Central memory CD4-positive, alpha-beta T cell (primary cell): ENCODE measurements around the gene S100A8.

ENCODE experiments used
- DNase-seq: peaks from one replicate; pipeline ENCODE4 v3.0.0; 2022

Gene S100A8

DNA sequence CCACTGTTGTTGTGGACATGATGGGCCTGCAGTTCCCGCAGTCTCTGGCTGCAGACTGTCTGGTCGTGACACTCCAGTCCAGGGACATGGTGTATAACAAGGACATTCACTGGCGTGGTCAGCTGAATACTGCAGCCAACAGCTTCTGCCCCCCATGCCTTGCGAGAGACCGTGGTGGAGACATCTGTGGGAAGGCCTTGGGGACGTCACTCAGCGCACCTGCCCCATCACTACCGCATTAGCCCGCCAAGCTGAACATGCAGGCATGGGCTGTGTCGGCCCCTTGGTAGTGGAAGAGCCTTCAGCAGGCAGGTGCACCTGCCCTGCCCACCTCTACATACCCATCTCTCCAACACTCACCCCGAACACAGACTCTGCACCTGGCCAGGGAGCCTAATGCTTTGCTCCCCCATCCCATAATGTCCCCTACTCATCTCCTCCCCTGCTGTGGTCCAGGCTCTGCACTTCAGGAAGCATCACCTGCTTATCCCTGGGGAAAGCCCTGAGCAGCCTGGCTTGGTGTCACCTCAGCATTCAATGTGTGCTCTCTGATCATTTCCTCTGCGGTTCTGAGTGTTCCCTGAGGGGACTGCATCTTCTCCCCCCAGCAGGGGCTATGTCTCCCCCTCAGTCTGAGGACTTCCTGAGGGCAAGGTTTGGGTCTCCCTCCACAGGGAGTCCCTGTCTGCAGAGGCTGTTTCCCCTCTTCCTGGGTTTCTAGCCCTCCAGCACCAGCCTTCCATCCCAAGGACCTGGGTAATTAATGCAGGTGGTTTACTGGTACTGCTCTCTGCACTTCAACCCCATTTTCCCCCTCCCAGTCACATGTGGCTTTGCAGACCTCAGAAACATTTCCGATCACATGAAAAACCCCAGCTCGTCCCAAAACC is 45.4 kb downstream of the S100A8 start:
- DNase-seq = no peak

DNA sequence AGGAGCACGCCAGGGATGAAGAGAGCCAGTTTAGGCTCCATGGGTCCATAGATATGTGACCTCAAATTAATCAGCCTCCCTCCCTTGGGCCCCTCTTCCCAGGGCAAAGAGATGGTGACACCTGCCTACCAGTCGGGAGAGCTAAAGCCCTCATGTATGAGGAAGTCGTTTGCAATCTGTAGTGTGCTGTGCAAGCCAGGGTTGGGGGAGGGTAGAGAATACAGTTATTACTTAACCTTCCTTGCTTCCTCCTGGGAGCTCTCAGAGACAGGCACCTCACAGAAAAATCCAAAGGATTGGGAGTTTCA is 46.2 kb downstream of the S100A8 start:
- no peak for DNase-seq

DNA sequence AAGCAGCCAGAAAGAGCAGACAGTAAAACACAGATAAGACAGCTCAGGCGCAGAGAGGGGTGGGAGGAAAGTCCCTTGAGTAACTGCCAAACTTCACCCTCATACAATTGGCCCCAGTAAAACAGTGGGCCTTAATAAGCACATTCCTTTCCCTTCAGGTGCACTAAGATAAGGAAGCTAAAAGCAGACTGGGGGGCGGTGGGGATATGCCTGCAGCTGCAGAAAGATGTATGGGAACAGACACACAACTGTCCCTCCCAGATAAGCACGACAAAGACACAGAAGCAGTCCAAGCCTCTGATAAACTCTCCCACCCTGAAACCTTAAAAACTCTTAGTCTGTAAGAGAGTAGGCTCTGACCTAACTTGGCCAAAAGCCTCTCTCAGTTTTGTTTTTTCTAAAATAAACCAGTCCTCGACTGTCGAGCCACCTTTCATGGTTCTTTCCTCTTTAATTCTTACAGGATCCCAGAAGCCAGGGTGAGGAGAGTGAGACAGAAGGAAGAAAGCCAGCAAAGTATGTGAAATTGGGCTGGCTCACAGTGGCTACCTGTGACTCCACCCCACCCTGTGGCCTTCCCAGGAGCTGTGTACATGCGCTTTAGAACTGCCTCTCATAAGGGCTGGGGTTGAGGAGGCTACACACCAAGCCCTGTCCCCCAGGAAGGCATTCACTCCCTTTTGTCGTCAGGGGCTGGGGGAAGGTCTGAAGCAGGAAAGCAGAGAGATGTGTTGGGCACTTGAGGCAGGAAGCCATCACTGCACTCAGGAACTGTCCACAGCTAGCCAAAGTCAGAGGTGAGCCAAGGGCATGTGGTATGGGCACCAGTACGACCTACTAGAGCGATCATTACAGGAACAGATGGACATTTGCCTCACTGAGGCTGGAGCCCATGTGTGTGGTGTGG is 46.8 kb downstream of the S100A8 start:
- DNase-seq = no peak

DNA sequence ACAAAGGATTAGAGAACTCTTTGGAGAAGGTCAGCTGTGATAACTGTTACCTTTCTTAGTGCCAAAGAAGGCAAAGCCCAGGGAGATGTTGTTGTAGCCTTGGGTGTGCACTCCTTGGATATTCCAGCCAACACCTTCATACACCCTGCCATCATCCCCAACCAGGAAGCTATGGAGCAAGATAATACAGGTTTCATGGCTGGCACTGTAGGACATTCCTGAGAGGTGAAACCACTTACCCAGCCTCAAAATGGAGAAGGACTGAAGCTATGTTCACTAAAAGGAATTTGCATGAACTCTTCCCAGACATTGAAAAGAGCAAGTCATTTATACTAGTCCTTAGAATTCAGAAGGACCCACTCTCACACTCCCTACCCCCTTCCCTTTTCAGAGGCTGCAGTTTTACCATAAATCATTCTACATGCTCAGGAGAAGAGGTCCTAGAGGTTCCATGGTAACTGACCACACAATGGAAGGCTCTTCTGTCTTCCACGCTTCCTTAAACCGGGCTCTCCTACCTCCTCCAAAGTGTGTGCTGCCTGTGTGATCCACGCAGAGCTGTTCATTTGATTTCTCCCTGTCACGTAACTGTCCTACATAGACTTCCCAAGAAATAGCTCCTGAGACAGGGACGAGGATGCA is 47.7 kb downstream of the S100A8 start:
- DNase-seq = no peak

DNA sequence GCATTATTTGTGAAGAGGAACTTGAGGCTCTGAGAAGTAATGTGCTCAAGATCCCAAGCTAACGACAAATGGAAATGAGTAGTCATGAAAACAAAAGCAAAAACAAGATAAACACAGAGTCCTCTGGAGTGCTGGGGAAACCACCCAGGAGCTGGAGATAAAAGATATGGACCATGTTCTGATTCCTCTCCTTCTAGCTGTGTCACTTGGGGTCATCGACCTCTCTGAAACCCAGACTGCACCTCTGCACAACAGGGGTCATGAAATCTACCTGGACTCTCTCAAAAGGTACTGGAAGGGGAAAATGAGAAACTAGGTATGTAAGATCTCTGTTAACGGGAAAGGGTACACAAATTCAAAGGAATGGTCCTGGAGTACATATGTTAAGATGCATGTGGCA is 48.7 kb downstream of the S100A8 start:
- DNase-seq = no peak

DNA sequence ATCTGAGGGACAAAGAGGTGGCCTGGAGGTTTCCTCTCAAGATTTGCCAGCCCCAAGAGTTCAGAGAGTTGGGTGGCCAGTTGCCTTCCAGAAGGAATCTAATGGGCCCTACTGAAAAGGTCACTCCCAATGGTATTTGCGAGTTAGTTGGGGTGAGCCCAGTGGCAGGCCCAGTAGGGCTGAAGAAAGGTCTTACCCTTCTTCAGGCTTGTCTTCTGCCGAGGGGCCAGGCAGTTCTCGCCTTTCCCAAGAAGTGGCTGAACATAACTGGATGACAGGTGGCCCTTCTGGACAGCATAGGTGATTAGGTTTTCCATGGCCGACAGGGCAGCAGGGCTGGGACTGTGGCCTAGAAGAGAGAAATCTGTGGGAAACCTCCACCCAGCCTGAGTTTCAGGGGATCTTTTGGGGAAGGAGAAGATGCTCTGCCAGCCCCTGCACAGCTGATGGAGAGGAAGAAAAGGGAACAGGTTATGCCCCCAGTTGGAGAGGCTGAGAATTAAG is 49.4 kb downstream of the S100A8 start:
- DNase-seq = no peak

DNA sequence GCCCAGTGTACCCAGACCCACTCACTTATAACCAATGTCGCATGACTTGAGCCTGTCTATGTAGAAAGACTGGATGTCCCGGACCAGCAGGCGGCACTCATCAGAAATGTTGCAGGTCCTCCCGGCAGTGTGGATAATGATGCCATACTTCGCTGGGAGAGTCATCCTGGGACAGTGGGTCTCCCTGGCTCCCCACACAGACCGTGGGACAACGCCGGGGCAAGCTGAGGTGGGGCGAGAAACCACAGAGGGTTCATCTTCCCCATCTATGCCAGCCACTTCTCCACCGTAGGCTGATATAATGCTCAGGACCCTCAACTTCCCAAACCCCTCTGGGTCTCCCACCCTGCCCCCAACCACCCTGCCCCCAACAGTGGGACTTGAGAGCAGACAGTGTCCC is 50.5 kb downstream of the S100A8 start:
- DNase-seq = no peak
